Fibroblast of lung (primary cell): Measurements from ENCODE around the gene TANC1. TPM values are rescaled to one million over a fixed set of nuclear protein-coding genes. Genes with fewer than 3 reads are reported as not detected.

Experiments
- DNase-seq, 2 donors: peaks; one replicate each; pipeline versions ENCODE4 v3.0.0 to v3.0.0-alpha.2; 2010; ENCODE audit warnings: low read depth in 2 of 2
- H2AFZ ChIP-seq: 2 replicates; pipeline ENCODE4 v1.5.1; 2012; ENCODE audit warnings: low read length, control low read depth, inconsistent platforms
- H3K27ac ChIP-seq: 2 replicates; pipeline ENCODE4 v1.5.1; 2011; ENCODE audit warnings: low read length, control low read depth; ENCODE audit not compliant: insufficient read depth
- H3K27me3 ChIP-seq: 2 replicates; pipeline ENCODE4 v1.5.1; 2011; ENCODE audit warnings: mild to moderate bottlenecking, low read length; ENCODE audit not compliant: control insufficient read depth, insufficient read depth
- H3K36me3 ChIP-seq: 2 replicates; pipeline ENCODE4 v1.5.1; 2011; ENCODE audit warnings: low read length; ENCODE audit not compliant: control insufficient read depth, insufficient read depth
- H3K4me1 ChIP-seq: 2 replicates; pipeline ENCODE4 v1.5.1; 2011; ENCODE audit warnings: low read length; ENCODE audit not compliant: control insufficient read depth, insufficient read depth; ENCODE audit errors: extremely low read depth
- H3K4me2 ChIP-seq: 2 replicates; pipeline ENCODE4 v1.5.1; 2011; ENCODE audit warnings: low read length, control low read depth; ENCODE audit not compliant: insufficient read depth; ENCODE audit errors: extremely low read depth
- H3K4me3 ChIP-seq, 4 experiments: fragments of 200-600 bp in 1 of 4; sonication (generic) in 1 of 4; replicated peaks in 1 of 4; 2 replicates each; pipeline ENCODE4 v1.5.1; 2011 to 2016; ENCODE audit warnings: low read length in 4 of 4, low read depth in 3 of 4, mild to moderate bottlenecking in 3 of 4, control low read depth in 2 of 4, inconsistent platforms in 1 of 4, mixed read lengths in 1 of 4; ENCODE audit not compliant: insufficient read depth in 1 of 4; ENCODE audit errors: control extremely low read depth in 1 of 4
- H3K79me2 ChIP-seq: 2 replicates; pipeline ENCODE4 v1.5.1; 2012; ENCODE audit warnings: mild to moderate bottlenecking, low read length, inconsistent platforms; ENCODE audit not compliant: control insufficient read depth, insufficient read depth
- H3K9ac ChIP-seq: 2 replicates; pipeline ENCODE4 v1.5.1; 2011; ENCODE audit warnings: mild to moderate bottlenecking, low read length, control low read depth; ENCODE audit not compliant: insufficient read depth
- H3K9me3 ChIP-seq: 2 replicates; pipeline ENCODE4 v1.5.1; 2012; ENCODE audit warnings: low read depth, low read length; ENCODE audit not compliant: control insufficient read depth, insufficient read depth
- H4K20me1 ChIP-seq: 2 replicates; pipeline ENCODE4 v1.5.1; 2011; ENCODE audit warnings: low read length; ENCODE audit not compliant: control insufficient read depth, insufficient read depth; ENCODE audit errors: extremely low read depth
- EZH2 ChIP-seq: IDR thresholded peaks from 2 replicates; pipeline ENCODE4 v1.5.1; 2012; ENCODE audit warnings: low read length, control low read depth, mild to moderate bottlenecking; ENCODE audit errors: missing control alignments
- polyA plus RNA-seq, 2 donors: library from polyadenylated mRNA; depleted of rRNA in 1 of 2; stranded (reverse) in 1 of 2; unstranded in 1 of 2; fragments of >200 nt; gene quantifications; 2 replicates each; pipeline ENCODE4 v1.2.1, GENCODE V29; 2011 to 2012; ENCODE audit warnings: missing spikeins in 1 of 2
- total RNA-seq: library from RNA; depleted of rRNA; stranded (reverse); fragments of >200 nt; gene quantifications from 2 replicates; pipeline ENCODE4 v1.2.1, GENCODE V29; 2014
- TF ChIP-seq, protein P1 (sequence below), 2 donors: IDR thresholded peaks in 1 of 2; conservative IDR thresholded peaks in 1 of 2; 1 replicate in 1 of 2; 2 replicates in 1 of 2; pipeline ENCODE4 v1.5.1; 2011 to 2012; ENCODE audit warnings: low read length in 2 of 2, control low read depth in 1 of 2, inconsistent platforms in 1 of 2, low read depth in 1 of 2, mild to moderate bottlenecking in 1 of 2

TANC1 gene
- total and polyA plus RNA-seq, 2 donors (not counting 1 experiment from before 2014, with no cell fraction given), result 32.7 to 41.9 TPM

- no peak for TF ChIP-seq EZH2
- TF ChIP-seq, protein P1, sequence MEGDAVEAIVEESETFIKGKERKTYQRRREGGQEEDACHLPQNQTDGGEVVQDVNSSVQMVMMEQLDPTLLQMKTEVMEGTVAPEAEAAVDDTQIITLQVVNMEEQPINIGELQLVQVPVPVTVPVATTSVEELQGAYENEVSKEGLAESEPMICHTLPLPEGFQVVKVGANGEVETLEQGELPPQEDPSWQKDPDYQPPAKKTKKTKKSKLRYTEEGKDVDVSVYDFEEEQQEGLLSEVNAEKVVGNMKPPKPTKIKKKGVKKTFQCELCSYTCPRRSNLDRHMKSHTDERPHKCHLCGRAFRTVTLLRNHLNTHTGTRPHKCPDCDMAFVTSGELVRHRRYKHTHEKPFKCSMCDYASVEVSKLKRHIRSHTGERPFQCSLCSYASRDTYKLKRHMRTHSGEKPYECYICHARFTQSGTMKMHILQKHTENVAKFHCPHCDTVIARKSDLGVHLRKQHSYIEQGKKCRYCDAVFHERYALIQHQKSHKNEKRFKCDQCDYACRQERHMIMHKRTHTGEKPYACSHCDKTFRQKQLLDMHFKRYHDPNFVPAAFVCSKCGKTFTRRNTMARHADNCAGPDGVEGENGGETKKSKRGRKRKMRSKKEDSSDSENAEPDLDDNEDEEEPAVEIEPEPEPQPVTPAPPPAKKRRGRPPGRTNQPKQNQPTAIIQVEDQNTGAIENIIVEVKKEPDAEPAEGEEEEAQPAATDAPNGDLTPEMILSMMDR (conservative IDR thresholded peaks at IDR 0.05 in 1 of 2, IDR thresholded peaks at IDR 0.05 in 1 of 2; ENCODE audit: low read depth in 1 of 2, low read length in 2 of 2), result no peak
- Histone ChIP-seq H3K9me3 (no peaks in the 10 kb centered on the region), H4K20me1 (no peaks in the 10 kb centered on the region), H3K9ac (no peak overlapping the region), H3K4me3 (no peak overlapping the region), H3K27me3 (no peaks in the 10 kb centered on the region), H3K27ac (peak overlapping the region; percentile 31), H2AFZ (no peak overlapping the region), H3K4me1 (peaks cover 5% of the 10 kb centered on the region), H3K79me2 (peaks cover 15% of the 10 kb centered on the region), H3K4me2 (peak overlapping the region; percentile 65), H3K36me3 (no peaks in the 10 kb centered on the region)
- DNase-seq, result peak; percentile 60 to 87
Observed at GRCh38 chr2:159010340-159010739, 41.9 kb downstream of the TANC1 start.

DNA sequence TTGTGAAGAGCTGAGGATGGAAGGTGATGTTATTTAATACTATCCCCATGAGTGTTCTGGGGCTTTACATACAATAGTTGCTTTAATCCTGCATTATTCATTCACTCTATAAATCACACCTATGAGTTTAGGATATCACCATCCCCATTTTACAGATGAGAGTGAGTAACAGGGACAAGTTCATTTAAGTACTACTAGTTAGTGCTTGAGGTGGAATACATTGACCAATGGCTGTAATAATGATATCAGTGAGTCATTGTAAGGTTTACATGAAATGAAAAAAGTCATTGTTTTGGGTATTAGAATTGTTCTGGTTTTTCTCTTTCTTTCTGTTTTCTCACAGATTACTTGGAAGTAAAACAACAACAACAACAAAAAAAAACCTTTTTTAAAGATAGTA is 42.5 kb downstream of the TANC1 start:
- Histone ChIP-seq H3K9ac (no peak overlapping the region), H4K20me1 (no peaks in the 10 kb centered on the region), H3K4me2 (no peak overlapping the region), H3K27ac (no peak overlapping the region), H3K4me3 (no peak overlapping the region), H3K27me3 (no peaks in the 10 kb centered on the region), H3K36me3 (no peaks in the 10 kb centered on the region), H2AFZ (no peak overlapping the region), H3K4me1 (peaks cover 5% of the 10 kb centered on the region), H3K9me3 (no peaks in the 10 kb centered on the region), H3K79me2 (peaks cover 15% of the 10 kb centered on the region)
- TF ChIP-seq EZH2, result no peak
- TF ChIP-seq, protein P1 (conservative IDR thresholded peaks at IDR 0.05 in 1 of 2, IDR thresholded peaks at IDR 0.05 in 1 of 2; ENCODE audit: low read depth in 1 of 2, low read length in 2 of 2), result no peak
- peak; percentile 42 to 66 for DNase-seq

- Histone ChIP-seq H3K79me2 (peaks cover 15% of the 10 kb centered on the region), H3K4me3 (no peak overlapping the region), H3K4me2 (peak overlapping the region; percentile 44)
Observed at GRCh38 chr2:159012142-159012541, 43.7 kb downstream of the TANC1 start.

More at GRCh38 chr2:159012142-159012541, 43.7 kb downstream of the TANC1 start:
- H3K9ac ChIP-seq, result no peak overlapping the region
- no peaks in the 10 kb centered on the region for H3K9me3 ChIP-seq
- H3K4me1 ChIP-seq, result peaks cover 5% of the 10 kb centered on the region
- no peak overlapping the region for H2AFZ ChIP-seq
- H3K27ac ChIP-seq, result no peak overlapping the region
- no peaks in the 10 kb centered on the region for H3K36me3 ChIP-seq
- no peaks in the 10 kb centered on the region for H3K27me3 ChIP-seq
- no peaks in the 10 kb centered on the region for H4K20me1 ChIP-seq
- no peak for TF ChIP-seq EZH2
- TF ChIP-seq, protein P1 (conservative IDR thresholded peaks at IDR 0.05 in 1 of 2, IDR thresholded peaks at IDR 0.05 in 1 of 2; ENCODE audit: low read depth in 1 of 2, low read length in 2 of 2), result no peak
- DNase-seq, result no peak
